Measurements from ENCODE around the gene IFI44.

IFI44 gene

GRCh38 chr1:78650114-78650660 lies 556 bp downstream of the IFI44 start:
- TF ChIP-seq ZFP30 (CRISPR knock-in tag; IDR thresholded peaks at IDR 0.05) (0 out of 2 replicates have a peak, but pooled peaks have one; percentile 45), RARB (CRISPR knock-in tag; IDR thresholded peaks at IDR 0.05) (no peak)

GRCh38 chr1:78651241-78651640 lies 1.6 kb downstream of the IFI44 start:
- no peak for TF ChIP-seq CSDC2 (CRISPR knock-in tag; IDR thresholded peaks at IDR 0.05)
- no peak for TF ChIP-seq BACH2 (CRISPR knock-in tag; IDR thresholded peaks at IDR 0.05; ENCODE audit: borderline replicate concordance)
- no peak for TF ChIP-seq ZFP3 (CRISPR knock-in tag; IDR thresholded peaks at IDR 0.05)
- TF ChIP-seq ISL1 (CRISPR knock-in tag; IDR thresholded peaks at IDR 0.05) = no peak
- TF ChIP-seq OSR1 (CRISPR knock-in tag; IDR thresholded peaks at IDR 0.05) = no peak
- ATAC-seq = no peak

More at GRCh38 chr1:78650114-78650660, 556 bp downstream of the IFI44 start:
- peak; percentile 46 for ATAC-seq

- no peak for ATAC-seq
- TF ChIP-seq OSR1 (CRISPR knock-in tag; IDR thresholded peaks at IDR 0.05) = no peak
- TF ChIP-seq PATZ1 (CRISPR knock-in tag; IDR thresholded peaks at IDR 0.05; ENCODE audit: borderline replicate concordance) = no peak
- TF ChIP-seq POU6F1 (CRISPR knock-in tag; IDR thresholded peaks at IDR 0.05; ENCODE audit: borderline replicate concordance, low read depth) = no peak
- no peak for TF ChIP-seq CREB5 (CRISPR knock-in tag; IDR thresholded peaks at IDR 0.05; ENCODE audit: low read depth)
- TF ChIP-seq ZNF8 (CRISPR knock-in tag; IDR thresholded peaks at IDR 0.05) = no peak
- TF ChIP-seq ZFP30 (CRISPR knock-in tag; IDR thresholded peaks at IDR 0.05) = no peak
- no peak for TF ChIP-seq ZNF565 (CRISPR knock-in tag; conservative IDR thresholded peaks at IDR 0.05; ENCODE audit: low read depth)
- TF ChIP-seq CSDC2 (CRISPR knock-in tag; IDR thresholded peaks at IDR 0.05) = no peak
- TF ChIP-seq SNAI2 (CRISPR knock-in tag; IDR thresholded peaks at IDR 0.05) = no peak
- TF ChIP-seq ISL1 (CRISPR knock-in tag; IDR thresholded peaks at IDR 0.05) = no peak
- no peak for TF ChIP-seq ARNTL (CRISPR knock-in tag; IDR thresholded peaks at IDR 0.05; ENCODE audit: borderline replicate concordance, low read depth)
- TF ChIP-seq ZNF70 (CRISPR knock-in tag; IDR thresholded peaks at IDR 0.05) = no peak
- no peak for TF ChIP-seq TOX (CRISPR knock-in tag; IDR thresholded peaks at IDR 0.05; ENCODE audit: borderline replicate concordance)
- no peak for TF ChIP-seq ZFP3 (CRISPR knock-in tag; IDR thresholded peaks at IDR 0.05)
- no peak for TF ChIP-seq BACH2 (CRISPR knock-in tag; IDR thresholded peaks at IDR 0.05; ENCODE audit: borderline replicate concordance)
- TF ChIP-seq GLIS3 (CRISPR knock-in tag; IDR thresholded peaks at IDR 0.05) = no peak
Measured at GRCh38 chr1:78652019-78652560, 2.5 kb downstream of the IFI44 start.

- ATAC-seq = no peak
- no peak for TF ChIP-seq POU6F1 (CRISPR knock-in tag; IDR thresholded peaks at IDR 0.05; ENCODE audit: borderline replicate concordance, low read depth)
- TF ChIP-seq ZNF8 (CRISPR knock-in tag; IDR thresholded peaks at IDR 0.05) = no peak
- TF ChIP-seq ZC3H10 (CRISPR knock-in tag; IDR thresholded peaks at IDR 0.05) = no peak
Measured at GRCh38 chr1:78658901-78659300, 9.3 kb downstream of the IFI44 start.

- ATAC-seq = no peak
- TF ChIP-seq ESRRG (CRISPR knock-in tag; IDR thresholded peaks at IDR 0.05) = no peak
- no peak for TF ChIP-seq TSHZ2 (CRISPR knock-in tag; IDR thresholded peaks at IDR 0.05)
- no peak for TF ChIP-seq PATZ1 (CRISPR knock-in tag; IDR thresholded peaks at IDR 0.05; ENCODE audit: borderline replicate concordance)
- TF ChIP-seq PPARA (CRISPR knock-in tag; IDR thresholded peaks at IDR 0.05; ENCODE audit: borderline replicate concordance) = no peak
- no peak for TF ChIP-seq ARNTL (CRISPR knock-in tag; IDR thresholded peaks at IDR 0.05; ENCODE audit: borderline replicate concordance, low read depth)
- no peak for TF ChIP-seq RARB (CRISPR knock-in tag; IDR thresholded peaks at IDR 0.05)
- no peak for TF ChIP-seq TCF4 (CRISPR knock-in tag; IDR thresholded peaks at IDR 0.05; ENCODE audit: borderline replicate concordance)
Measured at GRCh38 chr1:78663923-78664322, 14.3 kb downstream of the IFI44 start.

Measured in SK-N-SH treated with all-trans-retinoic acid at 6 μM for 48 hours (cell line).